Measurements from ENCODE around the gene ANKRD35. TPM values are rescaled to one million over a fixed set of nuclear protein-coding genes. Genes with fewer than 3 reads are reported as not detected.
A peak's percentile ranks its signal among the peaks of the same experiment; 100 is the strongest.

Gene ANKRD35
- total and polyA plus RNA-seq, 2 experiments from 2014 or later: 3.6 to 5.6 TPM

DNA sequence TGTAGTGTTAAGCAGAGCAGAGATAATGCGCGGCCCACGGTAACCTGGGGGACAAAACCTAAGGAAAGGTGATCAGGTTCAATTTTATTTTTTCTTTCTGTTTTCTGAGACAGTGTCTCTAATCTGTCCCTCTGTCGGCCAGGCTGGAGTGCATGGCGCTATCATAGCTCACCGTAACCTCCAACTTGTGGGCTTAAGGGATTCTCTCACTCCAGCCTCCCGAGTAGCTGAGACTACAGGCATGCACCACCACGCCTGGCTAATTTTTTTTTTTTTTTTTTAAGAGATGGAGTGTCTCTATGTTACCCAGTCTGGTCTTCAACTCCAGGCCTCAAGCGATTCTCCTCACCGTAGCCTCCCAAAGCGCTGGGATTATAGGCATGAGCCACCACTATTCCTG, 724 bp upstream of the ANKRD35 start:
- Histone ChIP-seq H3K27ac (ENCODE audit: low read depth) (no peak overlapping the region), H3K79me2 (replicated peaks; ENCODE audit: insufficient read depth) (no peaks in the 10 kb centered on the region), H4K20me1 (replicated peaks; ENCODE audit: insufficient read depth) (no peaks in the 10 kb centered on the region), H3F3A (replicated peaks; ENCODE audit: low read depth) (no peaks in the 10 kb centered on the region), H3K27me3 (ENCODE audit: insufficient read depth) (peaks cover 29% of the 10 kb centered on the region), H3K4me2 (peak overlapping the region; percentile 91), H3K4me3 (peak overlapping the region; percentile 85), H3K36me3 (ENCODE audit: insufficient read depth) (no peaks in the 10 kb centered on the region), H3K9me2 (ENCODE audit: insufficient read depth) (no peaks in the 10 kb centered on the region), H2AFZ (peak overlapping the region; percentile 98), H3K4me1 (ENCODE audit: insufficient read depth) (peaks cover 11% of the 10 kb centered on the region; the same call in 1 of the 2 replicates)
- Mint-ChIP-seq H3K9me3 (no peaks in the 10 kb centered on the region), H3K4me1 (peaks cover 19% of the 10 kb centered on the region; the same call in 2 of the 3 replicates), H3K27me3 (ENCODE audit: insufficient read depth, low read depth, poor library complexity) (peaks cover 18% of the 10 kb centered on the region), H3K4me3 (peak overlapping the region; percentile 84), H3K36me3 (ENCODE audit: low read depth) (no peaks in the 10 kb centered on the region), H3K27ac (no peak overlapping the region)
- peak; percentile 23 for DNase-seq (ENCODE audit: low spot score)
- peak; percentile 15 for ATAC-seq
- TF ChIP-seq, protein P1, sequence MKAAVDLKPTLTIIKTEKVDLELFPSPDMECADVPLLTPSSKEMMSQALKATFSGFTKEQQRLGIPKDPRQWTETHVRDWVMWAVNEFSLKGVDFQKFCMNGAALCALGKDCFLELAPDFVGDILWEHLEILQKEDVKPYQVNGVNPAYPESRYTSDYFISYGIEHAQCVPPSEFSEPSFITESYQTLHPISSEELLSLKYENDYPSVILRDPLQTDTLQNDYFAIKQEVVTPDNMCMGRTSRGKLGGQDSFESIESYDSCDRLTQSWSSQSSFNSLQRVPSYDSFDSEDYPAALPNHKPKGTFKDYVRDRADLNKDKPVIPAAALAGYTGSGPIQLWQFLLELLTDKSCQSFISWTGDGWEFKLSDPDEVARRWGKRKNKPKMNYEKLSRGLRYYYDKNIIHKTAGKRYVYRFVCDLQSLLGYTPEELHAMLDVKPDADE (IDR thresholded peaks at IDR 0.05): no peak
- TF ChIP-seq EZH2 (IDR thresholded peaks at IDR 0.05; ENCODE audit: low read depth, unreplicated experiment): no peak
- TF ChIP-seq, protein P2, sequence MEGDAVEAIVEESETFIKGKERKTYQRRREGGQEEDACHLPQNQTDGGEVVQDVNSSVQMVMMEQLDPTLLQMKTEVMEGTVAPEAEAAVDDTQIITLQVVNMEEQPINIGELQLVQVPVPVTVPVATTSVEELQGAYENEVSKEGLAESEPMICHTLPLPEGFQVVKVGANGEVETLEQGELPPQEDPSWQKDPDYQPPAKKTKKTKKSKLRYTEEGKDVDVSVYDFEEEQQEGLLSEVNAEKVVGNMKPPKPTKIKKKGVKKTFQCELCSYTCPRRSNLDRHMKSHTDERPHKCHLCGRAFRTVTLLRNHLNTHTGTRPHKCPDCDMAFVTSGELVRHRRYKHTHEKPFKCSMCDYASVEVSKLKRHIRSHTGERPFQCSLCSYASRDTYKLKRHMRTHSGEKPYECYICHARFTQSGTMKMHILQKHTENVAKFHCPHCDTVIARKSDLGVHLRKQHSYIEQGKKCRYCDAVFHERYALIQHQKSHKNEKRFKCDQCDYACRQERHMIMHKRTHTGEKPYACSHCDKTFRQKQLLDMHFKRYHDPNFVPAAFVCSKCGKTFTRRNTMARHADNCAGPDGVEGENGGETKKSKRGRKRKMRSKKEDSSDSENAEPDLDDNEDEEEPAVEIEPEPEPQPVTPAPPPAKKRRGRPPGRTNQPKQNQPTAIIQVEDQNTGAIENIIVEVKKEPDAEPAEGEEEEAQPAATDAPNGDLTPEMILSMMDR (conservative IDR thresholded peaks at IDR 0.05; ENCODE audit: low read depth in 2 of 2): no peak
- no peak for TF ChIP-seq EZH2phosphoT487 (IDR thresholded peaks at IDR 0.05; ENCODE audit: unreplicated experiment)
- TF ChIP-seq ZNF331 (CRISPR knock-in tag; IDR thresholded peaks at IDR 0.05; ENCODE audit: low read depth): no peak
- no peak for TF ChIP-seq POLR2AphosphoS5 (IDR thresholded peaks at IDR 0.05; ENCODE audit: low read depth)
- TF ChIP-seq STAT1 (IDR thresholded peaks at IDR 0.05; ENCODE audit: unreplicated experiment): no peak
- TF ChIP-seq CREB1 (CRISPR knock-in tag; IDR thresholded peaks at IDR 0.05; ENCODE audit: low read depth): no peak
- TF ChIP-seq JUNB (IDR thresholded peaks at IDR 0.05; ENCODE audit: unreplicated experiment): no peak
- TF ChIP-seq, protein P3, sequence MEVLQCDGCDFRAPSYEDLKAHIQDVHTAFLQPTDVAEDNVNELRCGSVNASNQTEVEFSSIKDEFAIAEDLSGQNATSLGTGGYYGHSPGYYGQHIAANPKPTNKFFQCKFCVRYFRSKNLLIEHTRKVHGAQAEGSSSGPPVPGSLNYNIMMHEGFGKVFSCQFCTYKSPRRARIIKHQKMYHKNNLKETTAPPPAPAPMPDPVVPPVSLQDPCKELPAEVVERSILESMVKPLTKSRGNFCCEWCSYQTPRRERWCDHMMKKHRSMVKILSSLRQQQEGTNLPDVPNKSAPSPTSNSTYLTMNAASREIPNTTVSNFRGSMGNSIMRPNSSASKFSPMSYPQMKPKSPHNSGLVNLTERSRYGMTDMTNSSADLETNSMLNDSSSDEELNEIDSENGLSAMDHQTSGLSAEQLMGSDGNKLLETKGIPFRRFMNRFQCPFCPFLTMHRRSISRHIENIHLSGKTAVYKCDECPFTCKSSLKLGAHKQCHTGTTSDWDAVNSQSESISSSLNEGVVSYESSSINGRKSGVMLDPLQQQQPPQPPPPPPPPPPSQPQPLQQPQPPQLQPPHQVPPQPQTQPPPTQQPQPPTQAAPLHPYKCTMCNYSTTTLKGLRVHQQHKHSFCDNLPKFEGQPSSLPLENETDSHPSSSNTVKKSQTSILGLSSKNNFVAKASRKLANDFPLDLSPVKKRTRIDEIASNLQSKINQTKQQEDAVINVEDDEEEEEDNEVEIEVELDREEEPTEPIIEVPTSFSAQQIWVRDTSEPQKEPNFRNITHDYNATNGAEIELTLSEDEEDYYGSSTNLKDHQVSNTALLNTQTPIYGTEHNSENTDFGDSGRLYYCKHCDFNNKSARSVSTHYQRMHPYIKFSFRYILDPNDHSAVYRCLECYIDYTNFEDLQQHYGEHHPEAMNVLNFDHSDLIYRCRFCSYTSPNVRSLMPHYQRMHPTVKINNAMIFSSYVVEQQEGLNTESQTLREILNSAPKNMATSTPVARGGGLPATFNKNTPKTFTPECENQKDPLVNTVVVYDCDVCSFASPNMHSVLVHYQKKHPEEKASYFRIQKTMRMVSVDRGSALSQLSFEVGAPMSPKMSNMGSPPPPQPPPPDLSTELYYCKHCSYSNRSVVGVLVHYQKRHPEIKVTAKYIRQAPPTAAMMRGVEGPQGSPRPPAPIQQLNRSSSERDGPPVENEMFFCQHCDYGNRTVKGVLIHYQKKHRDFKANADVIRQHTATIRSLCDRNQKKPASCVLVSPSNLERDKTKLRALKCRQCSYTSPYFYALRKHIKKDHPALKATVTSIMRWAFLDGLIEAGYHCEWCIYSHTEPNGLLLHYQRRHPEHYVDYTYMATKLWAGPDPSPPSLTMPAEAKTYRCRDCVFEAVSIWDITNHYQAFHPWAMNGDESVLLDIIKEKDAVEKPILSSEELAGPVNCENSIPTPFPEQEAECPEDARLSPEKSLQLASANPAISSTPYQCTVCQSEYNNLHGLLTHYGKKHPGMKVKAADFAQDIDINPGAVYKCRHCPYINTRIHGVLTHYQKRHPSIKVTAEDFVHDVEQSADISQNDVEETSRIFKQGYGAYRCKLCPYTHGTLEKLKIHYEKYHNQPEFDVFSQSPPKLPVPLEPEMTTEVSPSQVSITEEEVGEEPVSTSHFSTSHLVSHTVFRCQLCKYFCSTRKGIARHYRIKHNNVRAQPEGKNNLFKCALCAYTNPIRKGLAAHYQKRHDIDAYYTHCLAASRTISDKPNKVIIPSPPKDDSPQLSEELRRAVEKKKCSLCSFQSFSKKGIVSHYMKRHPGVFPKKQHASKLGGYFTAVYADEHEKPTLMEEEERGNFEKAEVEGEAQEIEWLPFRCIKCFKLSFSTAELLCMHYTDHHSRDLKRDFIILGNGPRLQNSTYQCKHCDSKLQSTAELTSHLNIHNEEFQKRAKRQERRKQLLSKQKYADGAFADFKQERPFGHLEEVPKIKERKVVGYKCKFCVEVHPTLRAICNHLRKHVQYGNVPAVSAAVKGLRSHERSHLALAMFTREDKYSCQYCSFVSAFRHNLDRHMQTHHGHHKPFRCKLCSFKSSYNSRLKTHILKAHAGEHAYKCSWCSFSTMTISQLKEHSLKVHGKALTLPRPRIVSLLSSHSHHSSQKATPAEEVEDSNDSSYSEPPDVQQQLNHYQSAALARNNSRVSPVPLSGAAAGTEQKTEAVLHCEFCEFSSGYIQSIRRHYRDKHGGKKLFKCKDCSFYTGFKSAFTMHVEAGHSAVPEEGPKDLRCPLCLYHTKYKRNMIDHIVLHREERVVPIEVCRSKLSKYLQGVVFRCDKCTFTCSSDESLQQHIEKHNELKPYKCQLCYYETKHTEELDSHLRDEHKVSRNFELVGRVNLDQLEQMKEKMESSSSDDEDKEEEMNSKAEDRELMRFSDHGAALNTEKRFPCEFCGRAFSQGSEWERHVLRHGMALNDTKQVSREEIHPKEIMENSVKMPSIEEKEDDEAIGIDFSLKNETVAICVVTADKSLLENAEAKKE (CRISPR knock-in tag; IDR thresholded peaks at IDR 0.05): no peak
- no peak for TF ChIP-seq ZNF114 (CRISPR knock-in tag; IDR thresholded peaks at IDR 0.05)
- TF ChIP-seq NANOG (IDR thresholded peaks at IDR 0.05; ENCODE audit: borderline replicate concordance): no peak
- TF ChIP-seq, protein P4, sequence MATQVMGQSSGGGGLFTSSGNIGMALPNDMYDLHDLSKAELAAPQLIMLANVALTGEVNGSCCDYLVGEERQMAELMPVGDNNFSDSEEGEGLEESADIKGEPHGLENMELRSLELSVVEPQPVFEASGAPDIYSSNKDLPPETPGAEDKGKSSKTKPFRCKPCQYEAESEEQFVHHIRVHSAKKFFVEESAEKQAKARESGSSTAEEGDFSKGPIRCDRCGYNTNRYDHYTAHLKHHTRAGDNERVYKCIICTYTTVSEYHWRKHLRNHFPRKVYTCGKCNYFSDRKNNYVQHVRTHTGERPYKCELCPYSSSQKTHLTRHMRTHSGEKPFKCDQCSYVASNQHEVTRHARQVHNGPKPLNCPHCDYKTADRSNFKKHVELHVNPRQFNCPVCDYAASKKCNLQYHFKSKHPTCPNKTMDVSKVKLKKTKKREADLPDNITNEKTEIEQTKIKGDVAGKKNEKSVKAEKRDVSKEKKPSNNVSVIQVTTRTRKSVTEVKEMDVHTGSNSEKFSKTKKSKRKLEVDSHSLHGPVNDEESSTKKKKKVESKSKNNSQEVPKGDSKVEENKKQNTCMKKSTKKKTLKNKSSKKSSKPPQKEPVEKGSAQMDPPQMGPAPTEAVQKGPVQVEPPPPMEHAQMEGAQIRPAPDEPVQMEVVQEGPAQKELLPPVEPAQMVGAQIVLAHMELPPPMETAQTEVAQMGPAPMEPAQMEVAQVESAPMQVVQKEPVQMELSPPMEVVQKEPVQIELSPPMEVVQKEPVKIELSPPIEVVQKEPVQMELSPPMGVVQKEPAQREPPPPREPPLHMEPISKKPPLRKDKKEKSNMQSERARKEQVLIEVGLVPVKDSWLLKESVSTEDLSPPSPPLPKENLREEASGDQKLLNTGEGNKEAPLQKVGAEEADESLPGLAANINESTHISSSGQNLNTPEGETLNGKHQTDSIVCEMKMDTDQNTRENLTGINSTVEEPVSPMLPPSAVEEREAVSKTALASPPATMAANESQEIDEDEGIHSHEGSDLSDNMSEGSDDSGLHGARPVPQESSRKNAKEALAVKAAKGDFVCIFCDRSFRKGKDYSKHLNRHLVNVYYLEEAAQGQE (IDR thresholded peaks at IDR 0.05; ENCODE audit: unreplicated experiment): no peak
